ENCODE measurements around the gene CDKN2B-AS1. TPM values are rescaled to one million over a fixed set of nuclear protein-coding genes. Genes with fewer than 3 reads are reported as not detected.

CDKN2B-AS1 gene
- total RNA-seq, 1 experiment from 2014 or later: not detected

DNA sequence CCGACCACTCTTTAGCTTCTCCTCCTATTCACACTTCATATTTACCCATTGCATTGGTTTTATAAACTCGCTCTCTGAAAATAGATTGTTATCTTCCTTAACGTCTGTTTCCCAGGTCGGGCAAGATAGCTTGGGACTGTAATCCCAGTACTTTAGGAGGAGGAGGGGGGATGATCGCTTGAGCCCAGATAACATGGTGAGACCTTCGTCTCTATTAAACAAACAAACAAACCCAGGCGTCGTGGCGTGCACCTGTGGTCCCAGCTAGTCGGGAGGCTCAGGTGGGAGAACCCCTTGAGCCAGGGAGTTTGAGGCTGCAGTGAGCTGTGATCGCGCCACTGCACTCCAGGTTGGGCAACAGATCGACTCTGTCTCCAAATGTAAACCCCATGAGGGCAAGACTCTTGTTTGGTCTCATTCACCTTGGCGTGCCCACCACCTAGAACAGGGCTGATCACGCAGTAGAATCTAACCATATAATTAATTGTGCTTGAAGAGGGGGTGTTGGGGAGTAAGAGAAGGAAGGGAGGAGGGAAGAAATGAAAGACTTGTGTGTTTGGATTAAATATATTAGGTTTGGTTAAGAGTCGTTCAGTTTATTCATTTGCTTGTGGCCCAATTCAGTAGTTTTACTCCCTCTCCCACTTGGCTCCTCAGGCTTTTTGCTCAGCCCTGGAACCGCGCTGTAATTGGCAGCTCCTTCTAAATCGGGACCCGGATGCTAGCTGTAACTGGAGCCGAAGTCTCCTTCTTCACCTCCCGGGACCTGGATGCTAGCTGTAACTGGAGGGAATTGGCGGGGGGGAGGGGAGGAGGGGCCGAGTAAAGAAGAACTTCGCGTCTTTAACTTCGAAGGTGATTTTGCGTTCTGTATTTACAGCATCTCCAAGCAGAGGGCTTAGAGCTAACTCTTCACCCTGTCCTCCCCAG, 25.3 kb upstream of the CDKN2B-AS1 start:
- peak; percentile 80 for DNase-seq
- Histone ChIP-seq H2BK15ac (ENCODE audit: low read depth, low read length) (no peak overlapping the region), H2AK5ac (ENCODE audit: insufficient read length, low read length) (no peak overlapping the region), H4K5ac (ENCODE audit: insufficient read length, low read depth, low read length) (no peak overlapping the region), H3K27me3 (ENCODE audit: insufficient read depth, low read length) (peaks cover 87% of the 10 kb centered on the region), H2BK12ac (ENCODE audit: insufficient read length, low read depth, low read length) (no peak overlapping the region), H3K9ac (ENCODE audit: extremely low read depth, insufficient read length, low read length) (no peak overlapping the region), H3K79me1 (ENCODE audit: insufficient read depth, low read depth, low read length, poor library complexity, severe bottlenecking) (no peaks in the 10 kb centered on the region), H2BK20ac (ENCODE audit: low read depth, low read length, poor library complexity, severe bottlenecking) (no peak overlapping the region), H3K79me2 (ENCODE audit: insufficient read depth, low read length) (no peaks in the 10 kb centered on the region), H2BK5ac (ENCODE audit: insufficient read length, low read length) (no peak overlapping the region), H3K4me2 (ENCODE audit: insufficient read depth, insufficient read length, low read length) (no peak overlapping the region), H3K23me2 (ENCODE audit: insufficient read length, low read depth, low read length, poor library complexity, severe bottlenecking) (peaks cover 4% of the 10 kb centered on the region), H2BK120ac (ENCODE audit: low read depth, low read length, poor library complexity, severe bottlenecking) (no peak overlapping the region), H3K4ac (ENCODE audit: low read depth, low read length) (no peak overlapping the region), H3K4me1 (ENCODE audit: insufficient read depth, low read length) (no peaks in the 10 kb centered on the region; the same call in 1 of the 2 replicates), H3K18ac (ENCODE audit: insufficient read length, low read depth, low read length) (no peak overlapping the region), H4K91ac (ENCODE audit: insufficient read length, low read depth, low read length) (no peak overlapping the region), H3K23ac (ENCODE audit: insufficient read length, low read depth, low read length) (no peak overlapping the region), H3K14ac (ENCODE audit: insufficient read depth, low read length) (no peak overlapping the region), H4K20me1 (ENCODE audit: control insufficient read depth, insufficient read depth, insufficient read length) (no peaks in the 10 kb centered on the region), H3K9me3 (ENCODE audit: control insufficient read depth, low read depth, low read length) (no peaks in the 10 kb centered on the region), H3K56ac (ENCODE audit: insufficient read length, low read depth, low read length) (no peak overlapping the region), H3K27ac (ENCODE audit: insufficient read length, low read depth, low read length) (no peak overlapping the region), H4K8ac (replicated peaks; ENCODE audit: insufficient read length, low read depth, low read length) (no peak overlapping the region), H2AFZ (ENCODE audit: low read length) (no peak overlapping the region), H3T11ph (ENCODE audit: low read length) (no peak overlapping the region)
- H3K4me3 Mint-ChIP-seq: peak overlapping the region in 1 of 2 experiments; percentile 22; a peak in 2 of 5 replicates
- H3K4me1 Mint-ChIP-seq: peaks cover 36 to 53% of the 10 kb centered on the region in 2 experiments
- no peak overlapping the region for H3K27ac Mint-ChIP-seq
- H3K9me3 Mint-ChIP-seq: peaks cover 6 to 16% of the 10 kb centered on the region in 2 experiments
- peaks cover 0 to 3% (median 0%) of the 10 kb centered on the region in 3 experiments; a peak in 2 of 7 replicates for H3K36me3 Mint-ChIP-seq (ENCODE audit: insufficient read depth in 1 of 3, low read depth in 3 of 3)
- TF ChIP-seq, protein P1, sequence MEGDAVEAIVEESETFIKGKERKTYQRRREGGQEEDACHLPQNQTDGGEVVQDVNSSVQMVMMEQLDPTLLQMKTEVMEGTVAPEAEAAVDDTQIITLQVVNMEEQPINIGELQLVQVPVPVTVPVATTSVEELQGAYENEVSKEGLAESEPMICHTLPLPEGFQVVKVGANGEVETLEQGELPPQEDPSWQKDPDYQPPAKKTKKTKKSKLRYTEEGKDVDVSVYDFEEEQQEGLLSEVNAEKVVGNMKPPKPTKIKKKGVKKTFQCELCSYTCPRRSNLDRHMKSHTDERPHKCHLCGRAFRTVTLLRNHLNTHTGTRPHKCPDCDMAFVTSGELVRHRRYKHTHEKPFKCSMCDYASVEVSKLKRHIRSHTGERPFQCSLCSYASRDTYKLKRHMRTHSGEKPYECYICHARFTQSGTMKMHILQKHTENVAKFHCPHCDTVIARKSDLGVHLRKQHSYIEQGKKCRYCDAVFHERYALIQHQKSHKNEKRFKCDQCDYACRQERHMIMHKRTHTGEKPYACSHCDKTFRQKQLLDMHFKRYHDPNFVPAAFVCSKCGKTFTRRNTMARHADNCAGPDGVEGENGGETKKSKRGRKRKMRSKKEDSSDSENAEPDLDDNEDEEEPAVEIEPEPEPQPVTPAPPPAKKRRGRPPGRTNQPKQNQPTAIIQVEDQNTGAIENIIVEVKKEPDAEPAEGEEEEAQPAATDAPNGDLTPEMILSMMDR (conservative IDR thresholded peaks at IDR 0.05): no peak
- peaks cover 99% of the 10 kb centered on the region for H3K27me3 Mint-ChIP-seq (ENCODE audit: low read depth)
- no CpG with 5 or more reads among the region's 28 CpGs for WGBS (ENCODE audit: extremely low coverage, insufficient read length, low lambda C conversion rate)

Measured in H9 (cell line).